NB4 (cell line): Measurements from ENCODE around the gene MICAL2.

ENCODE experiments used
- DNase-seq: peaks from one replicate; pipeline ENCODE4 v3.0.0; 2010; ENCODE audit warnings: low read depth
- H3K4me3 ChIP-seq: one replicate; pipeline ENCODE4 v1.5.1; 2011; ENCODE audit warnings: mild to moderate bottlenecking, low read depth, low read length, moderate library complexity
- CTCF ChIP-seq: IDR thresholded peaks from one replicate; pipeline ENCODE4 v1.5.1; 2012; ENCODE audit warnings: low read depth, low read length
- MAX ChIP-seq: IDR thresholded peaks from 2 replicates; pipeline ENCODE4 v1.6.1; 2011; ENCODE audit warnings: low read depth, low read length
- MYC ChIP-seq: IDR thresholded peaks from 2 replicates; pipeline ENCODE4 v1.6.1; 2011; ENCODE audit warnings: low read depth, low read length
- POLR2A ChIP-seq: IDR thresholded peaks from 2 replicates; pipeline ENCODE4 v1.6.1; 2011; ENCODE audit warnings: mild to moderate bottlenecking; ENCODE audit not compliant: insufficient read length; ENCODE audit errors: extremely low read depth

Gene MICAL2

GRCh38 chr11:12177739-12178338, 67.4 kb downstream of the MICAL2 start:
- no peak overlapping the region for H3K4me3 ChIP-seq
- DNase-seq: no peak
- TF ChIP-seq CTCF: no peak
- no peak for TF ChIP-seq MYC
- no peak for TF ChIP-seq MAX
- TF ChIP-seq POLR2A: no peak

GRCh38 chr11:12179019-12179418, 68.6 kb downstream of the MICAL2 start:
- TF ChIP-seq CTCF (no peak), POLR2A (no peak), MAX (no peak), MYC (no peak)
- no peak overlapping the region for H3K4me3 ChIP-seq
- no peak for DNase-seq

- H3K4me3 ChIP-seq: no peak overlapping the region
- no peak for TF ChIP-seq MYC
- TF ChIP-seq CTCF: no peak
- TF ChIP-seq POLR2A: no peak
- no peak for TF ChIP-seq MAX
- no peak for DNase-seq
Observed at GRCh38 chr11:12179531-12179930, 69.1 kb downstream of the MICAL2 start.

GRCh38 chr11:12180257-12181205, 70.1 kb downstream of the MICAL2 start:
- no peak overlapping the region for H3K4me3 ChIP-seq
- no peak for DNase-seq
- TF ChIP-seq POLR2A (no peak), MYC (no peak), CTCF (no peak), MAX (no peak)

- TF ChIP-seq POLR2A: no peak
- no peak for TF ChIP-seq MYC
- TF ChIP-seq MAX: no peak
- no peak for TF ChIP-seq CTCF
- H3K4me3 ChIP-seq: no peak overlapping the region
- no peak for DNase-seq
Observed at GRCh38 chr11:12182302-12182675, 71.9 kb downstream of the MICAL2 start.
